ENCODE data around the gene AGPAT2. TPM values are rescaled to one million over a fixed set of nuclear protein-coding genes. Genes with fewer than 3 reads are reported as not detected.

AGPAT2 gene
- total and polyA plus RNA-seq, 2 of the 4 experiments (the other 2 are of a cell fraction), result 16.1 to 39.5 TPM

DNA sequence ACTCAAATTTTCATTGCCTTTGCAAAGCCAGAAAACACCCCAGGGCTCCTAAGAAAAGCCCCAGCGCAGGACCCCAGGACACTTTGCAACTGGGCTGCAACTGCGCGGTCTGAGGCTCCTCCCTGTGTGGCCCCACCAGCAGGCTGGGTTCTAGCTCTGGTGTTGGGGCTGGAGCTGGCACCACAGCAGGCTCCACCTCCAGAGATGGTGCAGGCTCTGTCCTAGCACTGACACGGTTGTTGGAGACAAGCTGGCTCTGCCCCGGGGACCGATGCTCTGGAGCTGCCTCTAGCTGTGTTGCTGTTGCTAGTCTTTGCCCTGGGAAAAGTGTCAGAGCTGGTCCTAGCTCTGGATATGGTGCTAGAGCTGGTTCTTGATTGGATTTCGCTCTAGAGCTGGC is 41.9 kb upstream of the AGPAT2 start:
- Histone ChIP-seq H2AFZ (replicated peaks; ENCODE audit: low read length, poor library complexity) (peak overlapping the region; percentile 92), H3K27ac (ENCODE audit: insufficient read depth, low read length) (no peak overlapping the region), H3K4me1 (ENCODE audit: control insufficient read depth, insufficient read depth, low read length) (peaks cover 14% of the 10 kb centered on the region), H4K91ac (ENCODE audit: insufficient read depth, low read depth, low read length) (peak overlapping the region; percentile 38; the same call in 1 of the 2 replicates), H3K79me1 (ENCODE audit: low read depth in 1 of 2, low read length in 2 of 2) (peaks cover 22 to 67% of the 10 kb centered on the region in 2 experiments), H3K14ac (replicated peaks; ENCODE audit: low read depth, low read length) (no peak overlapping the region), H3K56ac (ENCODE audit: extremely low read depth, insufficient read depth, low read length) (no peak overlapping the region), H2BK15ac (ENCODE audit: low read depth, low read length) (no peak overlapping the region), H2AK5ac (ENCODE audit: low read depth, low read length) (no peak overlapping the region), H4K20me1 (ENCODE audit: insufficient read depth, low read length) (peaks cover 38% of the 10 kb centered on the region), H3K9me3 (ENCODE audit: control insufficient read depth, insufficient read depth, low read length) (no peaks in the 10 kb centered on the region), H3K23ac (ENCODE audit: low read depth, low read length) (peak overlapping the region; percentile 71; the same call in 1 of the 2 replicates), H4K8ac (ENCODE audit: low read depth in 2 of 2, low read length in 2 of 2) (peak overlapping the region in 1 of 2 experiments; percentile 84; a peak in 2 of 4 replicates), H2BK5ac (ENCODE audit: low read depth, low read length, poor library complexity, severe bottlenecking) (no peak overlapping the region), H3K27me3 (ENCODE audit: control insufficient read depth, insufficient read depth, low read length) (no peaks in the 10 kb centered on the region), H3K36me3 (ENCODE audit: control insufficient read depth, insufficient read depth, low read length) (peaks cover 22% of the 10 kb centered on the region), H3K18ac (ENCODE audit: low read depth, low read length) (no peak overlapping the region), H3K4me3 (ENCODE audit: insufficient read depth, low read depth, low read length) (peak overlapping the region; percentile 98), H3K9ac (ENCODE audit: low read depth, low read length) (peak overlapping the region; percentile 48), H3K4me2 (ENCODE audit: low read depth, low read length) (peak overlapping the region; percentile 71), H3K4ac (ENCODE audit: low read depth, low read length) (peak overlapping the region; percentile 84; the same call in 1 of the 2 replicates), H3K9me1 (ENCODE audit: insufficient read depth, low read length) (peaks cover 15% of the 10 kb centered on the region), H2BK120ac (ENCODE audit: low read depth, low read length) (no peak overlapping the region), H4K5ac (ENCODE audit: low read depth, low read length) (no peak overlapping the region), H2AK9ac (replicated peaks; ENCODE audit: low read depth, low read length, poor library complexity) (peak overlapping the region; percentile 55), H2BK20ac (ENCODE audit: low read depth, low read length) (no peak overlapping the region)
- in situ Hi-C loops (cut with MboI; ENCODE audit: low sequenced_read_pairs) (no loop called here), dilution Hi-C loops (cut with HindIII; ENCODE audit: low sequenced_read_pairs, unreplicated experiment) (no loop called here), intact Hi-C loops (cut with micrococcal nuclease) (no loop called here)
- no peak for ATAC-seq (ENCODE audit: low read depth)
- no TSS peak for BruUV-seq (replicated peaks)
- WGBS, 2 experiments (ENCODE audit: extremely low coverage in 2 of 2, insufficient read length in 1 of 2), result no CpG with 5 or more reads among the region's 7 CpGs
- no peak for DNase-seq
- CTCF ChIA-PET, result no interaction called here
- POLR2A ChIA-PET (ENCODE audit: unreplicated experiment), result no interaction called here
- TF ChIP-seq RFX5 (IDR thresholded peaks at IDR 0.05; ENCODE audit: low read depth, low read length) (no peak), BHLHE40 (IDR thresholded peaks at IDR 0.05; ENCODE audit: low read depth, low read length) (no peak), RCOR1 (IDR thresholded peaks at IDR 0.05; ENCODE audit: insufficient replicate concordance, low read length) (no peak), POLR2A (IDR thresholded peaks at IDR 0.05; ENCODE audit: low read depth, low read length) (no peak), MXI1 (IDR thresholded peaks at IDR 0.05; ENCODE audit: borderline replicate concordance, low read depth, low read length) (no peak), MAFK (IDR thresholded peaks at IDR 0.05; ENCODE audit: low read depth, low read length) (no peak)

Measured in IMR-90 (cell line).